Ascending aorta (tissue), 2 donors: ENCODE data around the gene ITIH1. TPM values are rescaled to one million over a fixed set of nuclear protein-coding genes. Genes with fewer than 3 reads are reported as not detected.

Source experiments
- DNase-seq, 2 donors: peaks; one replicate each; pipeline ENCODE4 v3.0.0-alpha.2; 2019; ENCODE audit warnings: low spot score in 2 of 2
- H3K27ac ChIP-seq, 2 donors: fragments of 200-600 bp; sonication (generic); one replicate each; pipeline ENCODE4 v1.5.1; 2016 to 2017; ENCODE audit warnings: mild to moderate bottlenecking in 1 of 2
- H3K27me3 ChIP-seq: fragments of 200-600 bp; sonication (generic); one replicate; pipeline ENCODE4 v1.5.1; 2017
- H3K36me3 ChIP-seq, 2 donors: fragments of 200-600 bp; sonication (generic); one replicate each; pipeline ENCODE4 v1.5.1; 2016
- H3K4me1 ChIP-seq, 2 donors: fragments of 200-600 bp; sonication (generic); one replicate each; pipeline ENCODE4 v1.5.1; 2016 to 2017; ENCODE audit warnings: mild to moderate bottlenecking in 1 of 2
- H3K4me3 ChIP-seq, 2 donors: fragments of 200-600 bp; sonication (generic); one replicate each; pipeline ENCODE4 v1.5.1; 2016 to 2017; ENCODE audit warnings: mild to moderate bottlenecking in 1 of 2
- H3K9me3 ChIP-seq, 2 donors: fragments of 200-600 bp; sonication (generic); one replicate each; pipeline ENCODE4 v1.5.1; 2016
- CTCF ChIP-seq, 3 experiments: fragments of 200-600 bp in 2 of 3; fragments of 450-650 bp in 1 of 3; sonication (generic) in 2 of 3; IDR thresholded peaks; one replicate each; pipeline ENCODE4 v1.5.1; 2016 to 2019; ENCODE audit warnings: antibody characterized with exemption in 3 of 3, mild to moderate bottlenecking in 1 of 3, moderate library complexity in 1 of 3
- intact Hi-C: fragments of 100-400 bp; cut with DNase I; formaldehyde crosslinking; loops from one replicate; pipeline ENCODE4 v1.15.1; 2023
- total RNA-seq: library from RNA; depleted of rRNA; stranded (reverse); fragments of >200 nt; gene quantifications from one replicate; pipeline ENCODE4 v1.1.0, GENCODE V29; 2016

Gene ITIH1
- total RNA-seq, 1 donor from 2014 or later, result 2.0 TPM

GRCh38 chr3:52835766-52836470 lies 58.5 kb downstream of the ITIH1 start:
- Histone ChIP-seq H3K36me3 (peaks cover 18 to 20% of the 10 kb centered on the region in 2 donors), H3K4me3 (peak overlapping the region in 1 of 2 donors; percentile 28), H3K27ac (peak overlapping the region; percentile 66 to 74), H3K4me1 (peaks cover 26 to 37% of the 10 kb centered on the region in 2 donors), H3K9me3 (no peaks in the 10 kb centered on the region), H3K27me3 (no peaks in the 10 kb centered on the region)
- intact Hi-C loops, result no loop called here
- TF ChIP-seq CTCF (IDR thresholded peaks at IDR 0.05), result no peak
- no peak for DNase-seq

GRCh38 chr3:52836471-52836845 lies 59.1 kb downstream of the ITIH1 start:
- TF ChIP-seq CTCF (IDR thresholded peaks at IDR 0.05), result no peak
- Histone ChIP-seq H3K9me3 (no peaks in the 10 kb centered on the region), H3K4me1 (peaks cover 20 to 32% of the 10 kb centered on the region in 2 donors), H3K27me3 (no peaks in the 10 kb centered on the region), H3K27ac (peak overlapping the region; percentile 38 to 66), H3K36me3 (peaks cover 20 to 26% of the 10 kb centered on the region in 2 donors), H3K4me3 (no peak overlapping the region)
- intact Hi-C loops, result no loop called here
- no peak for DNase-seq

GRCh38 chr3:52836986-52837385 lies 59.6 kb downstream of the ITIH1 start:
- intact Hi-C loops, result no loop called here
- H3K4me1 ChIP-seq, result peaks cover 16 to 30% of the 10 kb centered on the region in 2 donors
- no peak for DNase-seq
- H3K36me3 ChIP-seq, result peaks cover 25 to 31% of the 10 kb centered on the region in 2 donors
- peak overlapping the region; percentile 3 to 26 for H3K27ac ChIP-seq
- no peaks in the 10 kb centered on the region for H3K9me3 ChIP-seq
- H3K27me3 ChIP-seq, result no peaks in the 10 kb centered on the region
- no peak overlapping the region for H3K4me3 ChIP-seq
- TF ChIP-seq CTCF (IDR thresholded peaks at IDR 0.05), result no peak

GRCh38 chr3:52838561-52839267 lies 61.3 kb downstream of the ITIH1 start:
- peaks cover 32 to 38% of the 10 kb centered on the region in 2 donors for H3K36me3 ChIP-seq
- intact Hi-C loops, result no loop called here
- H3K27me3 ChIP-seq, result no peaks in the 10 kb centered on the region
- DNase-seq, result no peak
- no peak for TF ChIP-seq CTCF (IDR thresholded peaks at IDR 0.05)
- H3K27ac ChIP-seq, result no peak overlapping the region
- H3K4me1 ChIP-seq, result peaks cover 7 to 28% of the 10 kb centered on the region in 2 donors
- no peaks in the 10 kb centered on the region for H3K9me3 ChIP-seq
- H3K4me3 ChIP-seq, result no peak overlapping the region

GRCh38 chr3:52839268-52839575 lies 61.8 kb downstream of the ITIH1 start:
- Histone ChIP-seq H3K36me3 (peaks cover 32 to 38% of the 10 kb centered on the region in 2 donors), H3K27me3 (no peaks in the 10 kb centered on the region), H3K4me3 (no peak overlapping the region), H3K9me3 (no peaks in the 10 kb centered on the region), H3K4me1 (peaks cover 12 to 31% of the 10 kb centered on the region in 2 donors), H3K27ac (no peak overlapping the region)
- no peak for TF ChIP-seq CTCF (IDR thresholded peaks at IDR 0.05)
- DNase-seq, result no peak
- intact Hi-C loops, result no loop called here
